OCI-LY1 (cell line): ENCODE measurements around the gene ZXDC.

Experiments used
- H2AFZ ChIP-seq: fragments of 200-600 bp; sonication (generic), shearing (Covaris generic); 2 replicates; pipeline ENCODE4 v1.6.0; 2014; ENCODE audit warnings: antibody characterized with exemption, mild to moderate bottlenecking, low read length
- H3F3A ChIP-seq: fragments of 200-600 bp; sonication (generic), shearing (Covaris generic); 2 replicates; pipeline ENCODE4 v1.6.0; 2014; ENCODE audit warnings: mild to moderate bottlenecking, antibody characterized with exemption, low read length, moderate library complexity; ENCODE audit not compliant: insufficient read depth
- H3K27ac ChIP-seq: fragments of 200-600 bp; sonication (generic); 2 replicates; pipeline ENCODE4 v1.5.1; 2014; ENCODE audit warnings: low read length, mixed run types, mild to moderate bottlenecking, low read depth; ENCODE audit not compliant: poor library complexity, severe bottlenecking
- H3K27me3 ChIP-seq: fragments of 200-600 bp; sonication (generic); 2 replicates; pipeline ENCODE4 v1.6.0; 2014; ENCODE audit warnings: antibody characterized with exemption, mild to moderate bottlenecking, low read length, moderate library complexity; ENCODE audit not compliant: insufficient read depth
- H3K36me3 ChIP-seq: fragments of 200-600 bp; sonication (generic); 2 replicates; pipeline ENCODE4 v1.6.1; 2014; ENCODE audit warnings: mild to moderate bottlenecking, antibody characterized with exemption, low read length, moderate library complexity, mixed read lengths; ENCODE audit not compliant: insufficient read depth
- H3K4me1 ChIP-seq: fragments of 200-600 bp; sonication (generic); 2 replicates; pipeline ENCODE4 v1.5.1; 2014; ENCODE audit warnings: mild to moderate bottlenecking, low read length, moderate library complexity; ENCODE audit not compliant: insufficient read depth, severe bottlenecking
- H3K4me2 ChIP-seq: fragments of 200-600 bp; sonication (generic), shearing (Covaris generic); 2 replicates; pipeline ENCODE4 v1.6.1; 2014; ENCODE audit warnings: low read length
- H3K4me3 ChIP-seq: fragments of 200-600 bp; sonication (generic); 2 replicates; pipeline ENCODE4 v1.5.1; 2014; ENCODE audit warnings: low read length, low read depth, mild to moderate bottlenecking, mixed read lengths; ENCODE audit not compliant: poor library complexity, severe bottlenecking
- H3K79me2 ChIP-seq: fragments of 200-600 bp; shearing (Covaris generic); 2 replicates; pipeline ENCODE4 v1.6.1; 2016; ENCODE audit warnings: mixed run types, low read length, mixed read lengths; ENCODE audit not compliant: insufficient read depth
- H3K9ac ChIP-seq: fragments of 200-600 bp; sonication (generic), shearing (Covaris generic); 2 replicates; pipeline ENCODE4 v1.6.1; 2014; ENCODE audit warnings: mild to moderate bottlenecking, low read length, mixed read lengths
- H3K9me2 ChIP-seq: fragments of 200-600 bp; sonication (generic), shearing (Covaris generic); 2 replicates; pipeline ENCODE4 v1.6.1; 2014; ENCODE audit warnings: low read depth, mild to moderate bottlenecking, low read length, mixed read lengths
- H3K9me3 ChIP-seq: fragments of 200-600 bp; shearing (Covaris generic); 2 replicates; pipeline ENCODE4 v1.6.1; 2014; ENCODE audit warnings: low read length, mixed read lengths
- H4K20me1 ChIP-seq: fragments of 200-600 bp; sonication (generic), shearing (Covaris generic); 2 replicates; pipeline ENCODE4 v1.6.0; 2016; ENCODE audit warnings: mild to moderate bottlenecking, low read length; ENCODE audit not compliant: insufficient read depth
- EZH2 ChIP-seq: fragments of 200-600 bp; sonication (generic), shearing (Covaris generic); IDR thresholded peaks from 2 replicates; pipeline ENCODE4 v1.8.0; 2017; ENCODE audit warnings: borderline replicate concordance, mixed run types, mild to moderate bottlenecking, antibody characterized with exemption, low read length, moderate library complexity, mixed read lengths
- TF ChIP-seq, protein P1 (sequence below): fragments of 200-600 bp; sonication (generic), shearing (Covaris generic); IDR thresholded peaks from 2 replicates; pipeline ENCODE4 v1.5.1; 2017; ENCODE audit warnings: mild to moderate bottlenecking, antibody characterized with exemption, low read length, moderate library complexity, mixed read lengths

The ZXDC gene

GRCh38 chr3:126512026-126512425 is 36.3 kb upstream of the ZXDC start:
- Histone ChIP-seq H2AFZ (no peak overlapping the region), H3K9ac (no peak overlapping the region), H3K79me2 (no peaks in the 10 kb centered on the region), H3K27me3 (peaks cover 2% of the 10 kb centered on the region; the same call in 1 of the 2 replicates), H3K4me1 (no peaks in the 10 kb centered on the region), H3K36me3 (no peaks in the 10 kb centered on the region), H3F3A (no peaks in the 10 kb centered on the region), H3K4me3 (no peak overlapping the region), H3K9me3 (no peaks in the 10 kb centered on the region), H3K27ac (no peak overlapping the region), H4K20me1 (no peaks in the 10 kb centered on the region), H3K9me2 (no peaks in the 10 kb centered on the region), H3K4me2 (no peak overlapping the region)
- TF ChIP-seq, protein P1, sequence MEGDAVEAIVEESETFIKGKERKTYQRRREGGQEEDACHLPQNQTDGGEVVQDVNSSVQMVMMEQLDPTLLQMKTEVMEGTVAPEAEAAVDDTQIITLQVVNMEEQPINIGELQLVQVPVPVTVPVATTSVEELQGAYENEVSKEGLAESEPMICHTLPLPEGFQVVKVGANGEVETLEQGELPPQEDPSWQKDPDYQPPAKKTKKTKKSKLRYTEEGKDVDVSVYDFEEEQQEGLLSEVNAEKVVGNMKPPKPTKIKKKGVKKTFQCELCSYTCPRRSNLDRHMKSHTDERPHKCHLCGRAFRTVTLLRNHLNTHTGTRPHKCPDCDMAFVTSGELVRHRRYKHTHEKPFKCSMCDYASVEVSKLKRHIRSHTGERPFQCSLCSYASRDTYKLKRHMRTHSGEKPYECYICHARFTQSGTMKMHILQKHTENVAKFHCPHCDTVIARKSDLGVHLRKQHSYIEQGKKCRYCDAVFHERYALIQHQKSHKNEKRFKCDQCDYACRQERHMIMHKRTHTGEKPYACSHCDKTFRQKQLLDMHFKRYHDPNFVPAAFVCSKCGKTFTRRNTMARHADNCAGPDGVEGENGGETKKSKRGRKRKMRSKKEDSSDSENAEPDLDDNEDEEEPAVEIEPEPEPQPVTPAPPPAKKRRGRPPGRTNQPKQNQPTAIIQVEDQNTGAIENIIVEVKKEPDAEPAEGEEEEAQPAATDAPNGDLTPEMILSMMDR, result no peak
- no peak for TF ChIP-seq EZH2

DNA sequence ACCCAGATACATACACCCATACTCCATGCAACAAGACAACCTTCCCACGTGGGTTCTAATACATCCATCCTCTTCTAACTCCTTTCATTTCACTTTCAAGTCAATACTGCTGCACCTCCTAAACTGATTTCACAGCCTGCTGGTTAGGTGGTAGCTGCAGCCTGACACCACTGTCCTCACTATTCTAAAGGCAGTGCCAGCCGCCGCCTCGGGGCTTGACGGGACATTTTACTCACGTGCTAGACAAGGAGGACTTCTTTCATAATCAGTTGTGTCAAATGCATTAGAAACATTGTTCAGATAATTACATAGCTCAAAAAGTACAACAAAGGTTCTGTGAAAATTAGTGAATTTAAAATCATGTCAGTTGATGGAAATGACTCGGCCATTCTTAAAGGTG is 35.6 kb upstream of the ZXDC start:
- H2AFZ ChIP-seq, result no peak overlapping the region
- no peaks in the 10 kb centered on the region for H4K20me1 ChIP-seq
- no peak overlapping the region for H3K4me2 ChIP-seq
- no peaks in the 10 kb centered on the region for H3K4me1 ChIP-seq
- H3K79me2 ChIP-seq, result no peaks in the 10 kb centered on the region
- no peaks in the 10 kb centered on the region for H3K9me3 ChIP-seq
- no peak overlapping the region for H3K9ac ChIP-seq
- no peak overlapping the region for H3K4me3 ChIP-seq
- no peaks in the 10 kb centered on the region for H3K36me3 ChIP-seq
- H3K27me3 ChIP-seq, result peaks cover 10% of the 10 kb centered on the region; the same call in 1 of the 2 replicates
- H3K27ac ChIP-seq, result no peak overlapping the region
- no peaks in the 10 kb centered on the region for H3F3A ChIP-seq
- TF ChIP-seq, protein P1, result no peak
- no peaks in the 10 kb centered on the region for H3K9me2 ChIP-seq

- Histone ChIP-seq H3K27me3 (peaks cover 12% of the 10 kb centered on the region; the same call in 1 of the 2 replicates), H3K4me3 (no peak overlapping the region), H3K9me3 (no peaks in the 10 kb centered on the region), H3K36me3 (no peaks in the 10 kb centered on the region), H3K4me1 (no peaks in the 10 kb centered on the region), H3K79me2 (no peaks in the 10 kb centered on the region), H3F3A (no peaks in the 10 kb centered on the region), H3K9me2 (no peaks in the 10 kb centered on the region), H3K9ac (no peak overlapping the region), H3K27ac (no peak overlapping the region), H3K4me2 (no peak overlapping the region), H2AFZ (no peak overlapping the region), H4K20me1 (no peaks in the 10 kb centered on the region)
- no peak for TF ChIP-seq EZH2
- TF ChIP-seq, protein P1, result no peak
Measured at GRCh38 chr3:126510308-126510910, 34.7 kb upstream of the ZXDC start.
